NOMO-1 treated with dmso at 0.1 percent for 144 hours (cell line): Measurements from ENCODE around the gene RBFOX2.
"Not testable (repeated sequence)": the region's sequence is repeated elsewhere in the genome, so short reads cannot be mapped to it uniquely, and the experiment has no call there.

Experiments used
- DNase-seq: peaks from one replicate; lab custom pipeline; 2025; ENCODE audit not compliant: unreplicated experiment; lab: John Stamatoyannopoulos, UW

RBFOX2 gene

GRCh38 chr22:35835998-35836691 lies 192.5 kb downstream of the RBFOX2 start:
- DNase-seq = no peak

- no peak for DNase-seq
Observed at GRCh38 chr22:35835267-35835997, 193.2 kb downstream of the RBFOX2 start.

- DNase-seq = no peak
Observed at GRCh38 chr22:35834061-35834460, 194.6 kb downstream of the RBFOX2 start.

GRCh38 chr22:35830305-35830704 lies 198.3 kb downstream of the RBFOX2 start:
- DNase-seq = no peak

GRCh38 chr22:35824256-35824655 lies 204.4 kb downstream of the RBFOX2 start:
- no peak for DNase-seq

GRCh38 chr22:35821654-35822053 lies 207.0 kb downstream of the RBFOX2 start:
- DNase-seq = no peak

- DNase-seq = no peak
Observed at GRCh38 chr22:35819421-35819820, 209.2 kb downstream of the RBFOX2 start.

- no peak for DNase-seq
Observed at GRCh38 chr22:35818897-35819296, 209.7 kb downstream of the RBFOX2 start.

GRCh38 chr22:35812600-35812999 lies 216.0 kb downstream of the RBFOX2 start:
- DNase-seq = no peak

- no peak for DNase-seq
Observed at GRCh38 chr22:35811670-35812069, 217.0 kb downstream of the RBFOX2 start.

- no peak for DNase-seq
Observed at GRCh38 chr22:35809816-35810215, 218.8 kb downstream of the RBFOX2 start.

GRCh38 chr22:35808377-35808776 lies 220.2 kb downstream of the RBFOX2 start:
- DNase-seq = no peak

- not testable (repeated sequence) for DNase-seq
Observed at GRCh38 chr22:35806668-35807067, 222.0 kb downstream of the RBFOX2 start.

GRCh38 chr22:35805466-35805865 lies 223.2 kb downstream of the RBFOX2 start:
- DNase-seq = no peak

GRCh38 chr22:35804421-35804820 lies 224.2 kb downstream of the RBFOX2 start:
- no peak for DNase-seq

GRCh38 chr22:35802885-35803284 lies 225.7 kb downstream of the RBFOX2 start:
- DNase-seq = no peak

- DNase-seq = not testable (repeated sequence)
Observed at GRCh38 chr22:35801301-35801700, 227.3 kb downstream of the RBFOX2 start.

GRCh38 chr22:35799150-35799549 lies 229.5 kb downstream of the RBFOX2 start:
- DNase-seq = no peak

GRCh38 chr22:35797411-35797810 lies 231.2 kb downstream of the RBFOX2 start:
- no peak for DNase-seq

GRCh38 chr22:35795476-35795875 lies 233.1 kb downstream of the RBFOX2 start:
- DNase-seq = no peak

- DNase-seq = no peak
Observed at GRCh38 chr22:35792506-35792905, 236.1 kb downstream of the RBFOX2 start.

GRCh38 chr22:35791788-35792187 lies 236.8 kb downstream of the RBFOX2 start:
- DNase-seq = not testable (repeated sequence)
